Activated T-cell treated with anti-CD3 and anti-CD28 coated beads, Interleukin-2, amount 50 U/mL, for 72 hours (primary cell): Measurements from ENCODE around the gene ACTMAP. TPM values are rescaled to one million over a fixed set of nuclear protein-coding genes. Genes with fewer than 3 reads are reported as not detected.
A peak's percentile ranks its signal among the peaks of the same experiment; 100 is the strongest.

Experiments
- ATAC-seq, 2 donors: fragments of 150-1000 bp; cut with Tn5 transposase; replicated peaks in 1 of 2; 2 replicates each; pipeline ENCODE4 v1.10.0; 2021; ENCODE audit warnings: moderate library complexity in 2 of 2, mild to moderate bottlenecking in 1 of 2
- DNase-seq, 2 donors: peaks; one replicate each; pipeline ENCODE4 v3.0.0; 2021 to 2022; ENCODE audit warnings: mixed read lengths in 1 of 2
- H3K27ac Mint-ChIP-seq: one replicate; pipeline ENCODE4 v1.8.0; 2022; ENCODE audit warnings: mild to moderate bottlenecking, moderate library complexity, mixed read lengths
- H3K27me3 Mint-ChIP-seq: one replicate; pipeline ENCODE4 v1.8.0; 2022; ENCODE audit warnings: low read depth, mixed read lengths
- H3K36me3 Mint-ChIP-seq, 2 donors: one replicate each; pipeline ENCODE4 v1.8.0; 2022; ENCODE audit warnings: mixed read lengths in 2 of 2, mild to moderate bottlenecking in 1 of 2; ENCODE audit not compliant: insufficient read depth in 2 of 2
- H3K4me1 Mint-ChIP-seq: one replicate; pipeline ENCODE4 v1.8.0; 2022; ENCODE audit warnings: low read depth, mixed read lengths
- H3K4me3 Mint-ChIP-seq, 2 donors: one replicate each; pipeline ENCODE4 v1.8.0; 2022; ENCODE audit warnings: mild to moderate bottlenecking in 2 of 2, mixed read lengths in 2 of 2, moderate library complexity in 2 of 2
- H3K9me3 Mint-ChIP-seq, 2 donors: one replicate each; pipeline ENCODE4 v1.8.0; 2022; ENCODE audit warnings: mixed read lengths in 2 of 2
- total RNA-seq, 2 donors: library from RNA; stranded (reverse); gene quantifications; one replicate each; pipeline ENCODE4 v1.2.3, GENCODE V29; 2022

The ACTMAP gene
- total RNA-seq, 2 donors from 2014 or later: 32.8 to 45.1 TPM

- H3K27ac Mint-ChIP-seq: peak overlapping the region; percentile 92
- no peaks in the 10 kb centered on the region for H3K27me3 Mint-ChIP-seq
- peak overlapping the region; percentile 98 to 99 for H3K4me3 Mint-ChIP-seq
- H3K4me1 Mint-ChIP-seq: peaks cover 76% of the 10 kb centered on the region
- H3K9me3 Mint-ChIP-seq: no peaks in the 10 kb centered on the region
- no peak for DNase-seq
- peaks cover 9 to 12% of the 10 kb centered on the region in 2 donors for H3K36me3 Mint-ChIP-seq
- ATAC-seq: no peak
Measured at GRCh38 chr19:40717880-40718773, 32.1 kb downstream of the ACTMAP start.

GRCh38 chr19:40717325-40717879 is 32.9 kb downstream of the ACTMAP start:
- H3K27me3 Mint-ChIP-seq: no peaks in the 10 kb centered on the region
- no peaks in the 10 kb centered on the region for H3K9me3 Mint-ChIP-seq
- peak overlapping the region; percentile 98 to 99 for H3K4me3 Mint-ChIP-seq
- DNase-seq (no peak), ATAC-seq (no peak)
- H3K36me3 Mint-ChIP-seq: peaks cover 6 to 8% of the 10 kb centered on the region in 2 donors
- peaks cover 73% of the 10 kb centered on the region for H3K4me1 Mint-ChIP-seq
- H3K27ac Mint-ChIP-seq: no peak overlapping the region

DNA sequence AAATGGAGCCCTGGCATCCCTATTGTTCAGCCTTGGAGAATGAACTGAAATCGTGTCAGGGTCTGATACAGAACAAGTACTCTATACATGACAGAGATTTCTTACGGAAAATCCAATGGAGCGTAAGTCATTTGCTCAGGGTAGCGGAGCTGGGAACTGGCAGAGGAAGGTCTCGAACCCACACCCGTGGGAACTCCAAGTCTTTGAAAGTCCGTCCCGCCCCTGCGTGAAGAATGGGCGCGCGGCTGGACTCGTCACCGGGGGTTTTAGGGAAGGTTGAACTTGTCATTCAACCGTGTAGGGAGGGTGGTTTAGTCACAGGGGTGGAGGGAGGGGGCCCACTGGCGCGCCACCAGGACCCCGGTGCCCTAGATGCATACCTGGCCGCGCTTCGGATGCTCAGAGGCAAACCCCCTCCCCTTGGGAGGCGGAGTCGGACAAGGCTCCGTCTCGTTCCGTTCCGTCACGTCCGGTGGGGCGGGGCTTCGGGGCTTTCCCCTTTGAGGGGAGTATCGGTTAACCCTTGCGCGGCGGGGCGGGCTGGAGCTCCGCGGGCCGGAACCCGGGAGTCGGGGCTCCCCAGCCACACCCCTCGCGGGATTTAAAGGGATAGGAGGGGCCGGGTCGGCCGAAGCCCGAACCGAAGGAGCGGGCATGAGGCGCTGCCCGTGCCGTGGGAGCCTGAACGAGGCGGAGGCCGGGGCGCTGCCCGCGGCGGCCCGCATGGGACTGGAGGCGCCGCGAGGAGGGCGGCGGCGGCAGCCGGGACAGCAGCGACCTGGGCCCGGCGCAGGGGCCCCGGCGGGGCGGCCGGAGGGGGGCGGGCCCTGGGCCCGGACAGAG is 33.6 kb downstream of the ACTMAP start, which contains the start of the genes COQ8B and ITPKC:
Gene COQ8B (minus strand): TSS at position 405 of the 843 bp plus-strand sequence. CDS start 2,254 bp downstream, outside the sequence.
Gene ITPKC (plus strand): TSS at position 631 of the 843 bp plus-strand sequence. CDS start 24 bp downstream, at position 655.
- Mint-ChIP-seq H3K4me1 (peaks cover 66% of the 10 kb centered on the region), H3K36me3 (peaks cover 6 to 8% of the 10 kb centered on the region in 2 donors), H3K27me3 (no peaks in the 10 kb centered on the region), H3K9me3 (no peaks in the 10 kb centered on the region), H3K27ac (peak within 1 kb of the TSS; percentile 88), H3K4me3 (peak within 1 kb of the TSS; percentile 98 to 99)
- DNase-seq (peak; percentile 100), ATAC-seq (peak; percentile 81)

GRCh38 chr19:40716031-40716481 is 34.2 kb downstream of the ACTMAP start:
- DNase-seq (peak; percentile 81 to 86), ATAC-seq (peak; percentile 43 to 52)
- peaks cover 66% of the 10 kb centered on the region for H3K4me1 Mint-ChIP-seq
- peak overlapping the region; percentile 88 for H3K27ac Mint-ChIP-seq
- no peaks in the 10 kb centered on the region for H3K27me3 Mint-ChIP-seq
- peaks cover 9 to 10% of the 10 kb centered on the region in 2 donors for H3K36me3 Mint-ChIP-seq
- peak overlapping the region; percentile 84 to 90 for H3K4me3 Mint-ChIP-seq
- no peaks in the 10 kb centered on the region for H3K9me3 Mint-ChIP-seq

DNA sequence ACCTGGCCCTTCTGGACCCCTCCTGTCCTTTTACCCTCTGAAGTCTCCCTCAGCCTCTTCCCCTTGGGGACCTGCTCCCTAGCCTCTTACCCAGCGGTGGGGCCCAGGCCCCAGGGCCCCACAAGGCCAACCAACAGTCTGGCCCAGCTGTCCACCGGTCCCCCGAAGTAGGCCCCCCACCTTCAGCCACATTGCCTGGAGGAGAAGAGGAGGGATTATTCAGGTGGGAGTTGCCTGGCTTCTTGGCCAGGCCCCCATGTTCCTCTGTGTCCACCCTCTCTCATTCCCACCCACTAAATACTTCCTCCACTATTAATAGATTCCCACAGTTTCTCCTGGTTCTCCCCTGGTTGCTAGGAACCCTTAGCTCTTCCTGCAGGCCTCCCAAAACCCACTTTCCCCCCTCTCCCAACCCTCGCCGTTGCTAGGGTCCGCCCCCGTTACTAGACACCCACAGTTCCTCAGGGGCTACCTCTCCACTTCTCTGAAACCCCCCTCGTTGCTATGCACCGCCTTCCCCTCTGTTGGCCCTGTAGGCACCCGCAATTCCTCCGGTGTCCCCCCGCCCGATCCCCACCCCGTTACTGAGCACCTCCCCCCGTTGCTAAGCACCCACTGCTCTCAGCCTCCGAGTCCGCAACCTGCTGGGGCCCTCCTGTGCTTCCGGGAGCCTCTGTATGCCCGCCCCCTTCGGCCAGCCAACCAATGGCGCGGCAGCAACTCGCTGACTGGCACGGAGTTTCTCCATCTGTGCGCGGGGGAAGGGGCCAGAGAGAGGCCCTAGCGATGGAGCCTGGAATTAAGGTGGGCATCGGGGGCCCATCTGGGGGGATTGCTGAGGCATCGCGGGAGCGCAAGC is 35.6 kb downstream of the ACTMAP start:
- DNase-seq (peak; percentile 94 to 95), ATAC-seq (peak; percentile 63 to 66)
- H3K9me3 Mint-ChIP-seq: no peaks in the 10 kb centered on the region
- peak overlapping the region; percentile 88 for H3K27ac Mint-ChIP-seq
- H3K4me3 Mint-ChIP-seq: peak overlapping the region; percentile 84 to 90
- H3K27me3 Mint-ChIP-seq: no peaks in the 10 kb centered on the region
- peaks cover 9% of the 10 kb centered on the region in 2 donors for H3K36me3 Mint-ChIP-seq
- peaks cover 52% of the 10 kb centered on the region for H3K4me1 Mint-ChIP-seq

GRCh38 chr19:40713939-40714338 is 36.3 kb downstream of the ACTMAP start:
- DNase-seq (no peak), ATAC-seq (no peak)
- Mint-ChIP-seq H3K4me3 (peak overlapping the region; percentile 84 to 90), H3K27ac (no peak overlapping the region), H3K27me3 (no peaks in the 10 kb centered on the region), H3K9me3 (no peaks in the 10 kb centered on the region), H3K4me1 (peaks cover 48% of the 10 kb centered on the region), H3K36me3 (peaks cover 9 to 14% of the 10 kb centered on the region in 2 donors)

DNA sequence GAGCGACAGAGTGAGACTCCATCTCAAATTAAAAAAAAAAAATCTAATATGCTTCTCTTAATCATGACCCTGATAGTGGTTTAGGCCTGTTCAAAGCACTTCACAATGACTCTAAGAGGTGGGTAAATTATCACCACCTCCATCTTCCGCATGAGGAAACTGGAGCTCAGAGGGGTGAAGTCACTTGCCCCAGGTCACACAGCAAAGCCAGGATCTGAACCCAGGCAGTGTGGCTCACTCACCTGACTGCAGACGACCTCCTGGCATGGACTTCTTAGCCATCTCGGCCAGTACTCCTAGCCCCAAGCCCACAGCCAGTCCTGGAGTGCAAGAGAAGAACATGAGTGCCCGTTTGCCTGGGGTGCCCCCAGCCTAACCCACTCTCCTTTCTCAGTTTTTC is 40.5 kb downstream of the ACTMAP start:
- Mint-ChIP-seq H3K4me3 (no peak overlapping the region), H3K4me1 (peaks cover 19% of the 10 kb centered on the region), H3K27ac (no peak overlapping the region), H3K9me3 (no peaks in the 10 kb centered on the region), H3K27me3 (no peaks in the 10 kb centered on the region), H3K36me3 (peaks cover 6 to 19% of the 10 kb centered on the region in 2 donors)
- ATAC-seq (no peak), DNase-seq (no peak)

DNA sequence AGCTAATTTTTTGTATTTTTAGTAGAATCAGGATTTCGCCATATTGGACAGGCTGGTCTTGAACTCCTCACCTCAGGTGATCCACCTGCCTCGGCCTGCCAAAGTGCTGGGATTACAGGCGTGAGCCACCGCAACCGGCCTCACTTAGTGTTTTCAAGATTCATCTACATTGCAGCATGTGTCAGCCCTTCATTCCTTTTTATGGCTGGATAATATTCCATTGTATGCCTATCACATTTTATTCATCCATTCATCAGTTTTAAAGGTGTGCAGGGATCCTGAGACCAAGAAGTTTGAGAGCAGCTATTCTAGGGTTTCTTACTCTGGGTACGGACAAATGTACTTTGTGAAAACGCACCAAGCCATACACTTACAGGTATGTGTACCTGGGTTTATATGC is 42.7 kb downstream of the ACTMAP start:
- Mint-ChIP-seq H3K4me3 (no peak overlapping the region), H3K27me3 (no peaks in the 10 kb centered on the region), H3K27ac (no peak overlapping the region), H3K36me3 (peaks cover 9 to 21% of the 10 kb centered on the region in 2 donors), H3K4me1 (peaks cover 6% of the 10 kb centered on the region), H3K9me3 (no peaks in the 10 kb centered on the region)
- no peak for DNase-seq
- no peak for ATAC-seq

- H3K36me3 Mint-ChIP-seq: peaks cover 9 to 18% of the 10 kb centered on the region in 2 donors
- no peaks in the 10 kb centered on the region for H3K4me1 Mint-ChIP-seq
- no peak overlapping the region for H3K4me3 Mint-ChIP-seq
- DNase-seq (no peak), ATAC-seq (no peak)
- H3K9me3 Mint-ChIP-seq: no peaks in the 10 kb centered on the region
- no peak overlapping the region for H3K27ac Mint-ChIP-seq
- no peaks in the 10 kb centered on the region for H3K27me3 Mint-ChIP-seq
Measured at GRCh38 chr19:40705950-40706619, 44.2 kb downstream of the ACTMAP start.

DNA sequence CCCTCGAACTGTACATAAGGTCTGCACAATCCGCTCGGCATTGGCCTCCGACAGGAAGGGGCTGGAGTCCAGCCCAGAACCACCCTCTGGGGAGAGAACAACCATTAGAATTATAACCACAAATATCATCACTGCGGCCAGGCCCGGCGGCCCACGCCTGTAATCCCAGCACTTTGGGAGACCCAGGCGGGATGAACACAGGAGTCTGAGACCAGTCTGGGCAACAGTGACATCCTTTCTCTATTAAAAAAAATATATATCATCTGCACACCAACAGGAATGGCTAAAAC is 45.0 kb downstream of the ACTMAP start:
- H3K27ac Mint-ChIP-seq: no peak overlapping the region
- H3K36me3 Mint-ChIP-seq: peaks cover 9 to 18% of the 10 kb centered on the region in 2 donors
- H3K27me3 Mint-ChIP-seq: no peaks in the 10 kb centered on the region
- no peaks in the 10 kb centered on the region for H3K4me1 Mint-ChIP-seq
- H3K9me3 Mint-ChIP-seq: no peaks in the 10 kb centered on the region
- no peak for ATAC-seq
- H3K4me3 Mint-ChIP-seq: no peak overlapping the region
- DNase-seq: no peak

GRCh38 chr19:40704491-40705361 is 45.6 kb downstream of the ACTMAP start:
- ATAC-seq (no peak), DNase-seq (no peak)
- no peaks in the 10 kb centered on the region for H3K4me1 Mint-ChIP-seq
- H3K27me3 Mint-ChIP-seq: no peaks in the 10 kb centered on the region
- peaks cover 9 to 18% of the 10 kb centered on the region in 2 donors for H3K36me3 Mint-ChIP-seq
- no peaks in the 10 kb centered on the region for H3K9me3 Mint-ChIP-seq
- no peak overlapping the region for H3K27ac Mint-ChIP-seq
- H3K4me3 Mint-ChIP-seq: no peak overlapping the region
